Measurements from ENCODE around the gene RPH3AL. TPM values are rescaled to one million over a fixed set of nuclear protein-coding genes. Genes with fewer than 3 reads are reported as not detected.

Gene RPH3AL
- total RNA-seq, 2 donors from 2014 or later = 2.6 to 6.8 TPM

DNA sequence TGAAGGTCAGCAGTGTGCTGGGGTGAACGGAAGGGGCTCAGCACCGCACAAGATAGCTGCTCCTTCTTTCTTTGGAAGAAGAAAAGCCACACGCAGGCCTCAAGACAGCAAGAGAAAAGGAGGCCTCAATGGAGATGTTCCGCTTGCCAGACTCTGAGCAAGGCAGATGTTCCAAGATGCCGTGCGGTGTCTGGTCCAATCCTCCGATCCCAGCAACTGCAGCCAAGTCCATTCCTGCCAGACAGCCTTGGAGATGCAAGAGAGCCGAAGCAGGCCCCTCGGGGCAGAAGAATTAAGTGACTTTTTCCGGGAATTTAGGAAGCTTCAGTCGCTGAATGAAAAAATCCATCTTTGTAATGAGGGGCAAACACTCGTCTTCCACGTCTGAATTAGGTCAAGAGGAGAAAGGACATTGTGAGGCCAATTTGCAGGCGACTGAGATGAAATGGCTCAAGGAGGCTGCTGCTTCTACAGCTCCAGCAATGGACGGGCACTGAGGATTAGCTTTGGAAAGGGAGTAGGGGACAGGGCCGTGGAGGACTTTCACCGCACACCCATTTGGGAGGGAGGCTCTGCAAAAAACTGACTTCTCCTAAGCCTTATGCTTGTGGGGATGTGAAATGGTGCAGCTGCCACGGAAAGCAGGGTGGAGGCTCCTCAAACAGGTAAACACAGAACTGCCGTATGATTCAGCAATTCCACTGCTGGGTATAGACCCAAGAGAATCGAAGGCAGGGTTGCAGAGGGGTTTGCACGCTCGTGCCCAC is 44.7 kb downstream of the RPH3AL start:
- no peak overlapping the region for H3K4me3 Mint-ChIP-seq
- peaks cover 0 to 3% of the 10 kb centered on the region in 2 donors for H3K4me1 Mint-ChIP-seq (ENCODE audit: low read depth in 2 of 2)
- DNase-seq (ENCODE audit: low spot score) (peak; percentile 31), ATAC-seq (no peak)
- H3K27ac Mint-ChIP-seq = no peak overlapping the region
- no peaks in the 10 kb centered on the region for H3K36me3 Mint-ChIP-seq
- no peaks in the 10 kb centered on the region for H3K9me3 Mint-ChIP-seq
- H3K27me3 Mint-ChIP-seq = no peaks in the 10 kb centered on the region

- no peak for ATAC-seq
- Mint-ChIP-seq H3K36me3 (no peaks in the 10 kb centered on the region), H3K27me3 (no peaks in the 10 kb centered on the region)
These were observed 45.3 kb downstream of the RPH3AL start for GRCh38 chr17:307295-307691.

GRCh38 chr17:306536-307294 is 45.9 kb downstream of the RPH3AL start:
- no peaks in the 10 kb centered on the region for H3K36me3 Mint-ChIP-seq
- peaks cover 0 to 3% of the 10 kb centered on the region in 2 donors for H3K4me1 Mint-ChIP-seq (ENCODE audit: low read depth in 2 of 2)
- ATAC-seq = no peak
- no peaks in the 10 kb centered on the region for H3K27me3 Mint-ChIP-seq
- no peaks in the 10 kb centered on the region for H3K9me3 Mint-ChIP-seq
- no peak overlapping the region for H3K4me3 Mint-ChIP-seq
- H3K27ac Mint-ChIP-seq = no peak overlapping the region
- peak; percentile 54 for DNase-seq (ENCODE audit: low spot score)

More at GRCh38 chr17:307295-307691, 45.3 kb downstream of the RPH3AL start:
- no peak overlapping the region for H3K27ac Mint-ChIP-seq
- H3K4me1 Mint-ChIP-seq (ENCODE audit: low read depth in 2 of 2) = peaks cover 0 to 3% of the 10 kb centered on the region in 2 donors
- DNase-seq (ENCODE audit: low spot score) = peak; percentile 44
- no peaks in the 10 kb centered on the region for H3K9me3 Mint-ChIP-seq
- H3K4me3 Mint-ChIP-seq = no peak overlapping the region

DNA sequence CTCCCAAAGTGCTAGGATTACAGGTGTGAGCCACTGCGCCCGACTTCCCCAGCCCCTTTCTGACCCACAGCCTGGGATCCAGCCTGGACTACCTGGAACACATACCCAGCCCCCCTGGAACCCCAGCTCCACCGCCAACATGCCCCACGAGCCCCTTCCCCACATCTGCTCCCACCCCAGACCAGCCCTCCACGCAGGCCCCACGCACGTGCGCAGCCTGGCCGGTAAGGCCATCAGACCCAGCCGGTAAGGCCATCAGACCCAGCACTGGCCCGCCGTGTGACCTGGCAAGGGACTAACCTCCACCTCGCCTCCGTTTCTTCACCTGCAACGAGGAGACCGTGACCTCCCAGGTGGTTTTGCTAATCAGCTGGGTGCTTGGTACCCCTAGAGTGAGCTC is 46.5 kb downstream of the RPH3AL start:
- ATAC-seq = no peak
- Mint-ChIP-seq H3K4me1 (ENCODE audit: low read depth in 2 of 2) (peaks cover 0 to 3% of the 10 kb centered on the region in 2 donors), H3K4me3 (no peak overlapping the region), H3K9me3 (no peaks in the 10 kb centered on the region), H3K27ac (no peak overlapping the region), H3K36me3 (no peaks in the 10 kb centered on the region), H3K27me3 (no peaks in the 10 kb centered on the region)
- DNase-seq (ENCODE audit: low spot score) = peak; percentile 29

DNA sequence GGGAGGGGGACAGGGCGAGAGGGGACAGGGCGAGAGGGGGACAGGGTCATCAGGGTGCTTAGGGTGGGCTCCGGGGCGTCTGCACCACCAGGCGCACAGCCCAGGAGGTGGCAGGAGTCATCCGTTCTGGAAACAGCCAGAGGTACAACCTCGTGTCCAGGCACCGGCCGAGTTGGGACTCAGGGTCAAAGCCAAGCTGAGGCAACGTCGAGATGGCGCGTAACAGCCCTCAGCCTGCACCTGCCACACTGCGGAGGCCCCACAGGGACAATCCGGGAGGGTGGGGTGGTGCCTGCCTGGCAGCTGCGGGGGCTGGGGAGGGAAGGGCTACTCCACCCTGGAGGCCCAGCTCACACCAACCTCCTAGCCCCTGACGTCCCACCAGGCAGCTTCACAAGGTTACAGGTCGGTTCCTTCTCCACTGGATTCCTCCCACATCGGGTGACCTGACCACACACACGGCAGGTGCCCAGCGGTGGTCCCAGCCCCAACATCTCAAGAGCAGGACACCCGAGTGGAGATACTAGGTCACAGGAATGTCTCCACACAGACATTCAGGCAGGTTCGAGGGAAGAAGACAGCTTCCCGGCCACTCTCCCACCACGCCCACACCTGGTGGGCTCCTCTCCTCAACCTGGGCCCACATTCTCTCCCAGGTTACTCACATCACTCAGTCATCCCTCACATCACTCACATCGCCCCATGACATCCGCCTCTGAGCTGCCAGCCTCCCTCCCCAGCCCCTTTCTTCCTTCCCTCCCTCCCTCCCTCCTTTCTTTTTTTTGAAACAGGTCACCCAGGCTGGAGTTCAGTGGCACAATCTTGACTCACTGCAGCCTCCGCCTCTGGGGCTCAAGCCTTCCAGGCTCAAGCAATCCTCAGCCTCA is 47.3 kb downstream of the RPH3AL start:
- Mint-ChIP-seq H3K9me3 (no peaks in the 10 kb centered on the region), H3K4me1 (ENCODE audit: low read depth in 2 of 2) (peaks cover 0 to 7% of the 10 kb centered on the region in 2 donors), H3K36me3 (no peaks in the 10 kb centered on the region), H3K27me3 (no peaks in the 10 kb centered on the region), H3K27ac (no peak overlapping the region), H3K4me3 (no peak overlapping the region)
- DNase-seq (ENCODE audit: low spot score) (peak; percentile 54), ATAC-seq (no peak)

- no peak overlapping the region for H3K4me3 Mint-ChIP-seq
- H3K27ac Mint-ChIP-seq = no peak overlapping the region
- no peaks in the 10 kb centered on the region for H3K27me3 Mint-ChIP-seq
- H3K9me3 Mint-ChIP-seq = no peaks in the 10 kb centered on the region
- ATAC-seq (no peak), DNase-seq (ENCODE audit: low spot score) (no peak)
- H3K4me1 Mint-ChIP-seq (ENCODE audit: low read depth in 2 of 2) = peaks cover 0 to 7% of the 10 kb centered on the region in 2 donors
- no peaks in the 10 kb centered on the region for H3K36me3 Mint-ChIP-seq
These were observed 48.1 kb downstream of the RPH3AL start for GRCh38 chr17:304461-304860.

GRCh38 chr17:303168-303567 is 49.4 kb downstream of the RPH3AL start:
- Mint-ChIP-seq H3K4me1 (ENCODE audit: low read depth in 2 of 2) (peaks cover 0 to 7% of the 10 kb centered on the region in 2 donors), H3K4me3 (no peak overlapping the region), H3K27ac (no peak overlapping the region), H3K27me3 (no peaks in the 10 kb centered on the region), H3K9me3 (no peaks in the 10 kb centered on the region), H3K36me3 (no peaks in the 10 kb centered on the region)
- ATAC-seq (no peak), DNase-seq (ENCODE audit: low spot score) (no peak)

- Mint-ChIP-seq H3K9me3 (no peaks in the 10 kb centered on the region), H3K27ac (no peak overlapping the region), H3K27me3 (no peaks in the 10 kb centered on the region), H3K4me3 (no peak overlapping the region), H3K36me3 (no peaks in the 10 kb centered on the region), H3K4me1 (ENCODE audit: low read depth in 2 of 2) (peaks cover 0 to 7% of the 10 kb centered on the region in 2 donors)
- peak; percentile 49 for DNase-seq (ENCODE audit: low spot score)
- no peak for ATAC-seq
These were observed 50.3 kb downstream of the RPH3AL start for GRCh38 chr17:302300-302698.

DNA sequence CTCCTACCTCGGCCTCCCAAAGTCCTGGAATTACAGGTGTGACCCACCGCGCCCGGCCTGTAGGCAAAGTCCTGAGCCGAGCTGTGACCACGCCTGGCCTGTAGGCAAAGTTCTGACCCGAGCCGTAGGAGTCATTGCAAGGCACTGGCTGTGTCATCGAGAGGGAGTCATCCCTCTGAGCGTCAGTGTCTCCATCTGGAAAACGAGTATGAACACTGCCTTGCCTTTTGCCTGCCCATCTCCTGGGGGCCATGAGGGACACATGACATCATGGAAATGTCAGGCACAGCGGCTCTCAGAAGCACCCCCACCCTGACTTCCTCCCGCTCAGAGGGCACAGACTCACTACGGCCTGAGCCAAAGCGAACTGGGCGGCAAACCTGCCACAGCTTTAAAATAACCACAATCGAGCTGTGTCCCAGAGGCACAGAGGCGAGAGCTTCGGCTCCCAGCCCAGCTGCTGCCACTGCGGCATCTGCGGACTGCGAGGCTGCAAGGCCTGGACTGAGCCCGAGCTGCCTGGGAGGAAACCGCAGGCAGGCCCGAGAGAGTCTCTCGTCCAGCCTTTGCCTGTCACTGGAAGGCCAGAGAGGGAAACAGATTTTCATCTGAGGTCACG is 50.8 kb downstream of the RPH3AL start:
- Mint-ChIP-seq H3K27ac (no peak overlapping the region), H3K4me3 (no peak overlapping the region), H3K36me3 (no peaks in the 10 kb centered on the region), H3K9me3 (no peaks in the 10 kb centered on the region), H3K4me1 (ENCODE audit: low read depth in 2 of 2) (peaks cover 0 to 7% of the 10 kb centered on the region in 2 donors), H3K27me3 (no peaks in the 10 kb centered on the region)
- peak; percentile 41 for DNase-seq (ENCODE audit: low spot score)
- no peak for ATAC-seq

DNA sequence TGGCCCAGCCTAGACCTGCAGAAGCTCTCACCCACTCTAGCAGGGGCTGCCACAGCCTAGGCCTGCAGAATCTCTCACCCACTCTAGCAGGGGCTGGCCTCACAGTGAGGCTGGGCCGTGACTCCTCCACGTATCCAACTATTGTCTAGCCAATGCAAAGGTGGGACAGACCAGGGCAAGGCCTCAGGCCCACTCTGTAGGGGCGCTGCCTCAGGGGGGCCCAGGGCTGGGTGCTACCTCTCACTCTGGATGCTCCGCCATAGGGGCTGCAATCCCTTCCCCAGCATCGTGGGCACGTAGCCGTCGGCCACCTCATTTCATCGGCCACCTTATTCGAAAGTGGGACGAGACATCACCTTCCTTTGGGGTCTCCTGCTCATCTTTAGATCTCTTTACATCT is 51.7 kb downstream of the RPH3AL start:
- Mint-ChIP-seq H3K4me1 (ENCODE audit: low read depth in 2 of 2) (peaks cover 0 to 5% of the 10 kb centered on the region in 2 donors), H3K27ac (no peak overlapping the region), H3K4me3 (no peak overlapping the region), H3K36me3 (no peaks in the 10 kb centered on the region), H3K9me3 (no peaks in the 10 kb centered on the region), H3K27me3 (no peaks in the 10 kb centered on the region)
- peak in 1 of 2 donors; percentile 36 for ATAC-seq
- peak; percentile 59 for DNase-seq (ENCODE audit: low spot score)

- Mint-ChIP-seq H3K9me3 (no peaks in the 10 kb centered on the region), H3K4me3 (no peak overlapping the region), H3K36me3 (no peaks in the 10 kb centered on the region), H3K27me3 (no peaks in the 10 kb centered on the region), H3K4me1 (ENCODE audit: low read depth in 2 of 2) (peaks cover 0 to 5% of the 10 kb centered on the region in 2 donors), H3K27ac (no peak overlapping the region)
- DNase-seq (ENCODE audit: low spot score) = no peak
- peak in 1 of 2 donors; percentile 41 for ATAC-seq
These were observed 53.1 kb downstream of the RPH3AL start for GRCh38 chr17:299546-299945.

DNA sequence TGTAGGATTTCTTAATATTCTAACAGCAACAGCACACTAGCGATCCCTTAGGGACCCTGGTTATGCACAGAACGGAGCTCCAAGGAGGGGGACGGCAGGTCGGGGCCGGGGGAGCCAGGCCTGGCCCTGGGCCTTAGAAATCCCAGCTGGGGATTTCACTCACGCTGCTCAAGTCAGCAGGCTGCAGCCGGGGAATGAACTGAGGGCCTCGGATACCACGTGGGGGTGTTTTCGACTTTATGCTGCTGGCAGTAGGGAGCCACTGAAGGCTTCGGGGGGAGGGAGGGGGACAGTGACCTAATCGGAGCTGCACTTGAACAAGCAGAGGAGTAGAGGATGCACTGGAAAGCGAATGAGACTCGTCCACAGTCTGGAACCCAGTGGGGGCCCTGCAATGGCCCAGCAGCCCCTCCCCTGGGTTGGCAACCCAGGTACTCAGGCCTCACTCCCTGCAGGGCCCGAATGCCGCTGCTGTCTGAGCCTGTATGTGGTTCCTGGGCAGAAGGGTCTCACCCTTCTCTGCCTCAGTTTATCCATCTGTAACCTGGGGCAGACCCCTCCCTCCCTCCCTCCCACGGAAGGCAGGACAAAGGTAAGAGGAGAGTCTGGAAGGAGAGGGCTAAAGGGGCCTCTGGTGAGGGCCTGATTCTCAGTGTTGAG is 53.7 kb downstream of the RPH3AL start:
- peaks cover 0 to 5% of the 10 kb centered on the region in 2 donors for H3K4me1 Mint-ChIP-seq (ENCODE audit: low read depth in 2 of 2)
- no peaks in the 10 kb centered on the region for H3K36me3 Mint-ChIP-seq
- no peaks in the 10 kb centered on the region for H3K27me3 Mint-ChIP-seq
- no peak overlapping the region for H3K4me3 Mint-ChIP-seq
- ATAC-seq = no peak
- no peaks in the 10 kb centered on the region for H3K9me3 Mint-ChIP-seq
- no peak for DNase-seq (ENCODE audit: low spot score)
- H3K27ac Mint-ChIP-seq = no peak overlapping the region

- peaks cover 7 to 13% of the 10 kb centered on the region in 2 donors for H3K4me1 Mint-ChIP-seq (ENCODE audit: low read depth in 2 of 2)
- no peak overlapping the region for H3K4me3 Mint-ChIP-seq
- no peak for ATAC-seq
- H3K9me3 Mint-ChIP-seq = no peaks in the 10 kb centered on the region
- H3K27me3 Mint-ChIP-seq = peaks cover 0 to 2% of the 10 kb centered on the region in 2 donors
- no peaks in the 10 kb centered on the region for H3K36me3 Mint-ChIP-seq
- DNase-seq (ENCODE audit: low spot score) = no peak
- no peak overlapping the region for H3K27ac Mint-ChIP-seq
These were observed 54.8 kb downstream of the RPH3AL start for GRCh38 chr17:297758-298157.

Data from natural killer cell treated with Interleukin-12 subunit alpha and Interleukin-12 subunit beta and Interleukin-15 and Interleukin-18, amount 100 ng/mL, for 72 hours (primary cell).